Non-pigmented ciliary epithelial cell (primary cell): Measurements from ENCODE around the gene MYO6.
"Not testable (repeated sequence)": the region's sequence is repeated elsewhere in the genome, so short reads cannot be mapped to it uniquely, and the experiment has no call there.

ENCODE experiments used
- DNase-seq: peaks from one replicate; pipeline ENCODE4 v3.0.0-alpha.2; 2010; ENCODE audit warnings: low read depth

Gene MYO6

GRCh38 chr6:75748743-75749538 is at the start of gene MYO6:
MYO6 (plus strand) TSS chr6:75749239; CDS start chr6:75817548, 68,309 bp downstream.
- no peak for DNase-seq

DNA sequence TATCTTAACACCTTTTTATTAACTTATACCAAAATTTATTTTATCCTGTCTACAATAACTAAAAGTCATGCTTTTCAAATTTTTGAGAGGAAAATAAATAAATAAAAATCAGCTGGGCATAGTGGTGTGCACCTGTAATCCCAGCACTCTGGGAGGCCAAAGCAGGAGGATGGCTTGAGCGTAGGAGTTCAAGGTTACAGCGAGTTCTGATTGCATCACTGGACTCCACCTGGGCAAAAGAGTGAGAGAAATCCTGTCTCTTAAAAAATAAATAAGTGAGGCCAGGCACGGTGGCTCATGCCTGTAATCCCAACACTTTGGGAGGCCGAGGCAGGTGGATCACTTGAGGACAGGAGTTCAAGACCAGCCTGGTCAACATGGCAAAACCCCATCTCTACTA is 40.7 kb upstream of the MYO6 start:
- not testable (repeated sequence) for DNase-seq

- no peak for DNase-seq
These were observed 37.9 kb upstream of the MYO6 start for GRCh38 chr6:75711173-75711572.

GRCh38 chr6:75719133-75719532 is 29.9 kb upstream of the MYO6 start:
- DNase-seq = no peak

- no peak for DNase-seq
These were observed 25.7 kb upstream of the MYO6 start for GRCh38 chr6:75723382-75723781.

DNA sequence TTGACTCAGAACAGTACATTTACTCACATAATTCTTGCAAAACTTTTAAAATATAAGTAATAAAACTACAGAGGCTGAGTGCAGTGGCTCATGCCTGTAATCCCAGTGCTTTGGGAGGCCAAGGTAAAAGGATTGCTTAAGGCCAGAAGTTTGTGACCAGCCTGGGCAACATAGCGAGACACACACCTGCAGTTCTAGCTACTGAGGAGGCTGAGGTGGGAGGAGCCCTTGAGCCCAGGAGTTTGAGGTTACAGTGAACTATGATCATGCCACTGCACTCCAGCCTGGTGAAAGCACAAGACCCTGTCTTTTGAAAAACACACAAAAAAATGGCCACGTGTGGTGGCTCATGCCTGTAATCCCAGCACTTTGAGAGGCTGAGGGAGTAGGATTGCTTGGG is 21.8 kb upstream of the MYO6 start:
- no peak for DNase-seq

- DNase-seq = not testable (repeated sequence)
These were observed 18.0 kb upstream of the MYO6 start for GRCh38 chr6:75731029-75731428.

GRCh38 chr6:75735491-75736186 is 13.4 kb upstream of the MYO6 start:
- DNase-seq = no peak

- DNase-seq = no peak
These were observed 5.1 kb upstream of the MYO6 start for GRCh38 chr6:75743971-75744370.

- no peak for DNase-seq
These were observed 3.6 kb upstream of the MYO6 start for GRCh38 chr6:75745404-75745803.

- no peak for DNase-seq
These were observed 2.8 kb upstream of the MYO6 start for GRCh38 chr6:75746221-75746620.

GRCh38 chr6:75747152-75747992 is 1.7 kb upstream of the MYO6 start:
- DNase-seq = no peak

- no peak for DNase-seq
These were observed 866 bp upstream of the MYO6 start for GRCh38 chr6:75748003-75748742.

- DNase-seq = no peak
These were observed 2.4 kb downstream of the MYO6 start for GRCh38 chr6:75751443-75751842.

- DNase-seq = no peak
These were observed 3.3 kb downstream of the MYO6 start for GRCh38 chr6:75752365-75752764.

DNA sequence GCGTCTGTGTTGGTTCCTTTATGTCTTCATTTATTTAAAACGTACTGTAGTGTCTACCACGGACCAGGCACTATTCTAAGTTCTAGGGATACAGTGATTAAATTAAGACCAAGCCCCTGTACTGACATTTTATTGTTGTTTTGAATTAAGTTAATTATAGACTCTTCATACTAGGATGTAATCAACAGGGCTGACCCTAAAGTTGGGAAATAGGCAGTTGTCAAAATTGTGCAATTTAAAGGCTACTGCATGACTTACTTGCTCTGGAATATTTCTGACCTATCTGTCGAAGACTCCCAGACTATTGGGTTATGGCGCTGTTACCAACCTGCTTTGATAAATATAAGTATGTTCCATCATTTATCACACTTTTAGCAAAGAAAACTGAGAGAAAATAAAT is 6.7 kb downstream of the MYO6 start:
- DNase-seq = no peak

GRCh38 chr6:75757295-75757694 is 8.3 kb downstream of the MYO6 start:
- DNase-seq = no peak

- DNase-seq = no peak
These were observed 9.0 kb downstream of the MYO6 start for GRCh38 chr6:75758061-75758460.

DNA sequence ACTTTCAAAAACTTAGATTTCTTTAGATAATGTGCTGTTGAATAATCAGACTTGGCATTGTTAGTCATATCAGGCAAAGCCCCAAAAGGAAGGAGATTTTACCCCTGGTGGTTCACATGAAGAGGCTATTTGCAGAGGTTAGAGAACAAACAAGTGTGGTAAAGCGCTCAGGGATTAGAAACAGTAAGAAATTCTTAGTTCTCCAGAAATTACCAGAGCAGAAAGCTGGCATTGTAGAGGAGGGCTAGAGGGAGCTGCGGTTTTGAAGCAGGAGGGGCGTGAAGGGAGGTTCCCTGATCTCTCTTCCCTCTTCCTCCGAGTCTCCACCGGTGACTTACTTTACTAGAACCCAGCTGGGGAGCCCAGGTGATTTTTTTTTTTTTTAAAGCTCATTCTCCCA is 10.2 kb downstream of the MYO6 start:
- DNase-seq = no peak

GRCh38 chr6:75760320-75760719 is 11.3 kb downstream of the MYO6 start:
- DNase-seq = no peak

GRCh38 chr6:75761489-75761888 is 12.4 kb downstream of the MYO6 start:
- DNase-seq = no peak

- DNase-seq = no peak
These were observed 13.0 kb downstream of the MYO6 start for GRCh38 chr6:75762063-75762462.
